GM12878 (cell line): Measurements from ENCODE around the gene CARD10. TPM values are rescaled to one million over a fixed set of nuclear protein-coding genes. Genes with fewer than 3 reads are reported as not detected.
"Not testable (repeated sequence)": the region's sequence is repeated elsewhere in the genome, so short reads cannot be mapped to it uniquely, and the experiment has no call there.

Experiments used
- ATAC-seq: fragments of 200-7000 bp; cut with Tn5 transposase; 3 replicates; pipeline ENCODE4 v1.9.1; 2020; ENCODE audit warnings: mild to moderate bottlenecking, moderate library complexity
- BruUV-seq: library from RNA; stranded (reverse); fragments of 400-500 nt; replicated peaks from 2 replicates; lab custom pipeline; 2021; lab: Mats Ljungman, UMichigan
- CTCF ChIA-PET: fragments of 300-600 bp; sonication (Branson Sonifier 250); formaldehyde crosslinking; extraction: SDS; loops from one replicate; lab custom pipeline; 2021; ENCODE audit warnings: inconsistent platforms; lab: Yijun Ruan, JAX
- POLR2A ChIA-PET: fragments of 350-600 bp; formaldehyde crosslinking; extraction: SDS; loops from one replicate; lab custom pipeline; 2021; ENCODE audit warnings: inconsistent platforms; lab: Charles Lee
- RAD21 ChIA-PET: fragments of 300-600 bp; sonication (Branson Sonifier 250); formaldehyde crosslinking; loops from one replicate; lab custom pipeline; 2023; ENCODE audit warnings: antibody characterized with exemption; ENCODE audit not compliant: unreplicated experiment; lab: Charles Lee
- SMC1A ChIA-PET: fragments of 300-600 bp; sonication (Branson Sonifier 250); formaldehyde crosslinking; loops from one replicate; lab custom pipeline; 2023; ENCODE audit not compliant: unreplicated experiment, uncharacterized antibody; lab: Charles Lee
- DNase-seq: peaks from one replicate; pipeline ENCODE4 v3.0.0-alpha.2; 2011; ENCODE audit warnings: low read depth, low spot score
- FAIRE-seq: peaks from 3 replicates; lab custom pipeline; 2011; peaks lifted over from hg19 to GRCh38; lab: Jason Lieb, UNC
- H2AFZ ChIP-seq: 2 replicates; pipeline ENCODE4 v1.6.0; 2011; ENCODE audit warnings: low read depth, low read length, control low read depth; ENCODE audit not compliant: control insufficient read depth
- H3K27ac ChIP-seq: 2 replicates; pipeline ENCODE4 v1.5.1; 2011; ENCODE audit warnings: control low read depth; ENCODE audit not compliant: control insufficient read depth, insufficient read depth
- H3K27me3 ChIP-seq, 2 experiments: replicated peaks in 1 of 2; 2 replicates each; pipeline versions ENCODE4 v1.6.0 to v1.6.1; 2011; ENCODE audit warnings: low read length in 1 of 2; ENCODE audit not compliant: control insufficient read depth in 2 of 2, insufficient read depth in 2 of 2
- H3K36me3 ChIP-seq, 2 experiments: 2 replicates each; pipeline ENCODE4 v1.5.1; 2011; ENCODE audit warnings: low read length in 1 of 2; ENCODE audit not compliant: control insufficient read depth in 2 of 2, insufficient read depth in 2 of 2
- H3K4me1 ChIP-seq: 2 replicates; pipeline ENCODE4 v1.6.1; 2011; ENCODE audit warnings: mild to moderate bottlenecking, low read length, moderate library complexity, mixed read lengths; ENCODE audit not compliant: control insufficient read depth, insufficient read depth
- H3K4me2 ChIP-seq: 2 replicates; pipeline ENCODE4 v1.6.0; 2011; ENCODE audit warnings: control low read depth; ENCODE audit not compliant: control insufficient read depth, insufficient read depth
- H3K4me3 ChIP-seq: fragments of 200-600 bp; sonication (generic); 2 replicates; pipeline ENCODE4 v1.5.1; 2016
- H3K79me2 ChIP-seq: 2 replicates; pipeline ENCODE4 v1.6.0; 2011; ENCODE audit warnings: low read length; ENCODE audit not compliant: control insufficient read depth, insufficient read depth
- H3K9ac ChIP-seq: 2 replicates; pipeline ENCODE4 v1.8.0; 2011; ENCODE audit warnings: low read length, control low read depth, mixed read lengths; ENCODE audit not compliant: control insufficient read depth, insufficient read depth
- H3K9me3 ChIP-seq: replicated peaks from 3 replicates; pipeline ENCODE4 v1.5.1; 2011; ENCODE audit warnings: mild to moderate bottlenecking, low read length; ENCODE audit not compliant: control insufficient read depth, insufficient read depth
- H4K20me1 ChIP-seq: 2 replicates; pipeline ENCODE4 v1.6.0; 2011; ENCODE audit not compliant: control insufficient read depth, insufficient read depth
- BRCA1 ChIP-seq: IDR thresholded peaks from 2 replicates; pipeline ENCODE4 v1.6.1; 2011; ENCODE audit warnings: low read depth, low read length, improper control_type of control experiment
- CBX3 ChIP-seq: fragments of 200-600 bp; sonication (generic); IDR thresholded peaks from 2 replicates; pipeline ENCODE4 v1.6.1; 2016; ENCODE audit warnings: low read depth, borderline replicate concordance
- EED ChIP-seq: sonication (generic); IDR thresholded peaks from 2 replicates; pipeline ENCODE4 v1.6.1; 2016; ENCODE audit warnings: antibody characterized with exemption, low read depth
- EP300 ChIP-seq, 2 experiments: fragments of 150-350 bp in 1 of 2; IDR thresholded peaks; 2 replicates each; pipeline ENCODE4 v1.6.1; 2011 to 2012; ENCODE audit warnings: low read depth in 2 of 2, low read length in 2 of 2, borderline replicate concordance in 1 of 2, improper control_type of control experiment in 1 of 2, inconsistent platforms in 1 of 2; ENCODE audit not compliant: control insufficient read depth in 1 of 2
- NR2F1 ChIP-seq: fragments of 450-650 bp; conservative IDR thresholded peaks from 2 replicates; pipeline ENCODE4 v1.6.1; 2017; ENCODE audit warnings: mild to moderate bottlenecking
- RAD21 ChIP-seq: IDR thresholded peaks from 2 replicates; pipeline ENCODE4 v1.6.1; 2011; ENCODE audit warnings: mild to moderate bottlenecking, low read depth, low read length, moderate library complexity; ENCODE audit not compliant: insufficient read depth
- RB1 ChIP-seq: fragments of 450-650 bp; formaldehyde crosslinking; IDR thresholded peaks from 2 replicates; pipeline ENCODE4 v1.6.1; 2017; ENCODE audit warnings: mild to moderate bottlenecking, borderline replicate concordance
- RCOR1 ChIP-seq: conservative IDR thresholded peaks from 2 replicates; pipeline ENCODE4 v1.6.1; 2012; ENCODE audit warnings: low read depth, low read length, improper control_type of control experiment
- SPI1 ChIP-seq: IDR thresholded peaks from 2 replicates; pipeline ENCODE4 v1.6.1; 2011; ENCODE audit warnings: low read depth, mild to moderate bottlenecking, low read length, moderate library complexity, borderline replicate concordance; ENCODE audit not compliant: insufficient read depth
- WGBS: methylation state at CpG from one replicate; pipeline ENCODE4 v1.1.6; 2016; ENCODE audit warnings: low lambda C conversion rate; ENCODE audit not compliant: insufficient replicate concordance, insufficient coverage; ENCODE audit errors: missing lambda C conversion rate; 5-methylcytosine and 5-hydroxymethylcytosine counted together
- in situ Hi-C: fragments of 300-500 bp; cut with MboI; formaldehyde crosslinking; loops from 9 replicates; pipeline ENCODE4 v1.14.3; 2018; ENCODE audit warnings: mixed read lengths
- intact Hi-C: fragments of 100-400 bp; cut with micrococcal nuclease; formaldehyde crosslinking; loops from one replicate; pipeline ENCODE4 v1.14.2; 2022; ENCODE audit not compliant: unreplicated experiment
- polyA plus RNA-seq, 11 experiments: library from polyadenylated mRNA; depleted of rRNA in 4 of 11; unstranded in 6 of 11; stranded (reverse) in 5 of 11; fragments of >200 nt; fragmentation: Nextera tagmentation in 4 of 11; fragmentation: Illumina TruSeq in 1 of 11; extraction: Ambion mirVana in 4 of 11; extraction: Trizol in 1 of 11; gene quantifications; 1 replicate in 1 of 11; 2 replicates in 10 of 11; pipeline versions ENCODE4 v1.2.1 to v1.2.3, GENCODE V29; 2011 to 2016; ENCODE audit warnings: inconsistent platforms in 2 of 11, missing spikeins in 2 of 11, low read depth in 1 of 11
- total RNA-seq, 4 experiments: library from RNA; depleted of rRNA in 3 of 4; stranded (reverse); fragments of >200 nt in 3 of 4; fragmentation: Illumina TruSeq in 1 of 4; extraction: Trizol in 1 of 4; gene quantifications; 2 replicates each; pipeline versions ENCODE4 v1.2.1 to v1.2.3, GENCODE V29; 2013 to 2021
- TF ChIP-seq, protein P1 (sequence below): fragments of 450-650 bp; IDR thresholded peaks from 2 replicates; pipeline ENCODE4 v1.6.1; 2017; ENCODE audit warnings: antibody characterized with exemption, mild to moderate bottlenecking, moderate library complexity

Gene CARD10
- total and polyA plus RNA-seq, 10 of the 15 experiments (the other 5 are each of a cell fraction or from before 2014, with no cell fraction given) = 0.08 to 0.10 (median 0.10) TPM; not detected in 7

DNA sequence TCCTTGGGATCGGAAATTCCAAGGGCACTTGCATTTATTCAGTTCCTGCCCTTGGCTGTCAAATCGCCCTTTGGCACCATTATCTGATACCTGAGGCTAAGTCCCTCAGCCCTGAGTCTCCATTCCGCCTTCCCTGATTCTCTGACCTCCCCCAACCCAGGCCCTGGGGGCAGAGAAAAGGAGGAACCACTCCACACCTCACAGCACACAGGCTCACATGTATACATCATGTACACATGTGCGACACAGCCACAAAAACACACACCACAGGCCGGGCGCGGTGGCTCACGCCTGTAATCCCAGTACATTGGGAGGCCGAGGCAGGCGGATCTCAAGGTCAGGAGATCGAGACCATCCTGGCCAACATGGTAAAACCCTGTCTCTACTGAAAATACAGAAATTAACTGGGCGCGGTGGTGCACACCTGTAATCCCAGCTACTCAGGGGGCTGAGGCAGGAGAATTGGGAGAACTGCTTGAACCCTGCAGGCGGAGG is 51.0 kb downstream of the CARD10 start:
- H3K27me3 ChIP-seq, H2AFZ ChIP-seq, POLR2A ChIA-PET, H3K79me2 ChIP-seq, H3K27ac ChIP-seq, ATAC-seq, intact Hi-C loops, H3K4me2 ChIP-seq, H4K20me1 ChIP-seq, DNase-seq, RAD21 ChIA-PET, SMC1A ChIA-PET, in situ Hi-C loops, FAIRE-seq, H3K4me3 ChIP-seq, H3K9ac ChIP-seq, H3K9me3 ChIP-seq, BruUV-seq: not testable (repeated sequence)
- CTCF ChIA-PET = interaction anchor here (1.5 kb wide), 1 partner anchor 99 kb away, joined by 7 read pairs; no protein-coding TSS in a partner anchor
- WGBS = 99% methylated on average over 14 of the region's 14 CpGs
- H3K4me1 ChIP-seq = peaks cover 12% of the 10 kb centered on the region
- peaks cover 9 to 11% of the 10 kb centered on the region in 2 experiments; a peak in 3 of 4 replicates for H3K36me3 ChIP-seq

DNA sequence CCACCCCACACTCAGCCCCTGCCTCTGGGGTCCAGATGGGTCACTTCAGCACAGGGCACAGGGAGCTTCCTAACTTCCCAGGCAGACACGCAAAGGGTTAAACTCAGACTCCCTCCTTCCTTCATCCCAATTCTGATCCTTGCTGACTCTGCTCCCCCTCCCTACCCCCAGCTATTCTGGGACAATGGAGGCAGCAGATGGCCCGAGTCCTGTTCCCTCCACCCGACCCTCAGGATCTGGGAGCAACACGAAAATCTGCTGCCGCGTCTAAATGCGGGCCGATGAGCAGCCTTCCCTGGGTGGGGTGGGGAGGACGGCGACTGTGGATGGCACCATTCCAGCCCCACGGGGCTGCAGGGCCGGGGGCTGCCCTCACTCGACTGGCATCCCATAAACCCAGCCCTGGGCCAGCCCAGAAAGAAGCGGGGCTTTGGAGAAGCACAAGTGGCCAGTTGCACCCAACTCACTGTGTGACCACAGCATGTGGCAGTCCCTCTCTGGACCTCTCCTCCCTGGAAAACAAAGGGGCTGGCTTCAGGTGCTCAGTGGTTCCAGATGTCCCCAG is 51.7 kb downstream of the CARD10 start:
- H4K20me1 ChIP-seq = no peaks in the 10 kb centered on the region; the same call in 1 of the 2 replicates
- POLR2A ChIA-PET = no interaction called here
- intact Hi-C loops = no loop called here

More for the DNA sequence above, 51.7 kb downstream of the CARD10 start:
- Histone ChIP-seq H3K36me3 (peaks cover 8% of the 10 kb centered on the region in 2 experiments; a peak in 2 of 4 replicates), H3K79me2 (no peaks in the 10 kb centered on the region), H3K4me3 (no peak overlapping the region), H3K9me3 (no peaks in the 10 kb centered on the region), H3K9ac (no peak overlapping the region), H3K27ac (no peak overlapping the region), H3K27me3 (no peaks in the 10 kb centered on the region), H2AFZ (no peak overlapping the region), H3K4me2 (no peak overlapping the region), H3K4me1 (peaks cover 12% of the 10 kb centered on the region)
- SMC1A ChIA-PET = no interaction called here
- FAIRE-seq = no peak
- in situ Hi-C loops = no loop called here
- RAD21 ChIA-PET = no interaction called here
- no peak for ATAC-seq
- no peak for DNase-seq
- no peak for TF ChIP-seq CBX3
- no peak for TF ChIP-seq EED
- no peak for TF ChIP-seq BRCA1
- TF ChIP-seq RB1 = no peak
- no peak for TF ChIP-seq EP300 (IDR thresholded peaks at IDR 0.05; ENCODE audit: borderline replicate concordance in 1 of 2, control insufficient read depth in 1 of 2, low read depth in 2 of 2, low read length in 2 of 2)
- TF ChIP-seq RCOR1 = no peak
- TF ChIP-seq NR2F1 = no peak
- no peak for TF ChIP-seq RAD21
- TF ChIP-seq SPI1 = no peak
- TF ChIP-seq, protein P1, sequence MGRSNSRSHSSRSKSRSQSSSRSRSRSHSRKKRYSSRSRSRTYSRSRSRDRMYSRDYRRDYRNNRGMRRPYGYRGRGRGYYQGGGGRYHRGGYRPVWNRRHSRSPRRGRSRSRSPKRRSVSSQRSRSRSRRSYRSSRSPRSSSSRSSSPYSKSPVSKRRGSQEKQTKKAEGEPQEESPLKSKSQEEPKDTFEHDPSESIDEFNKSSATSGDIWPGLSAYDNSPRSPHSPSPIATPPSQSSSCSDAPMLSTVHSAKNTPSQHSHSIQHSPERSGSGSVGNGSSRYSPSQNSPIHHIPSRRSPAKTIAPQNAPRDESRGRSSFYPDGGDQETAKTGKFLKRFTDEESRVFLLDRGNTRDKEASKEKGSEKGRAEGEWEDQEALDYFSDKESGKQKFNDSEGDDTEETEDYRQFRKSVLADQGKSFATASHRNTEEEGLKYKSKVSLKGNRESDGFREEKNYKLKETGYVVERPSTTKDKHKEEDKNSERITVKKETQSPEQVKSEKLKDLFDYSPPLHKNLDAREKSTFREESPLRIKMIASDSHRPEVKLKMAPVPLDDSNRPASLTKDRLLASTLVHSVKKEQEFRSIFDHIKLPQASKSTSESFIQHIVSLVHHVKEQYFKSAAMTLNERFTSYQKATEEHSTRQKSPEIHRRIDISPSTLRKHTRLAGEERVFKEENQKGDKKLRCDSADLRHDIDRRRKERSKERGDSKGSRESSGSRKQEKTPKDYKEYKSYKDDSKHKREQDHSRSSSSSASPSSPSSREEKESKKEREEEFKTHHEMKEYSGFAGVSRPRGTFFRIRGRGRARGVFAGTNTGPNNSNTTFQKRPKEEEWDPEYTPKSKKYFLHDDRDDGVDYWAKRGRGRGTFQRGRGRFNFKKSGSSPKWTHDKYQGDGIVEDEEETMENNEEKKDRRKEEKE = no peak
- no TSS peak for BruUV-seq
- 94% methylated on average over 13 of the region's 14 CpGs for WGBS
- CTCF ChIA-PET = interaction anchor here (1.4 kb wide), 1 partner anchor 9 kb away, joined by 3 read pairs; no protein-coding TSS in a partner anchor
